Right lobe of liver (tissue), 6 donors: ENCODE data around the gene CDH4. TPM values are rescaled to one million over a fixed set of nuclear protein-coding genes. Genes with fewer than 3 reads are reported as not detected.
"Not testable (repeated sequence)": the region's sequence is repeated elsewhere in the genome, so short reads cannot be mapped to it uniquely, and the experiment has no call there.

ENCODE experiments used
- ATAC-seq, 4 donors: fragments of 200-7000 bp; cut with Tn5 transposase; one replicate each; pipeline ENCODE4 v1.9.1; 2020; ENCODE audit warnings: mild to moderate bottlenecking in 4 of 4, moderate library complexity in 4 of 4
- DNase-seq, 3 donors: peaks; one replicate each; pipeline ENCODE4 v3.0.0-alpha.2; 2020
- H3K27ac ChIP-seq, 3 donors: fragments of 200-600 bp; one replicate each; pipeline ENCODE4 v1.8.0; 2022
- H3K27me3 ChIP-seq, 2 donors: fragments of 200-600 bp; one replicate each; pipeline ENCODE4 v1.8.0; 2022
- H3K36me3 ChIP-seq, 4 donors: fragments of 200-600 bp; sonication (generic) in 1 of 4; one replicate each; pipeline versions ENCODE4 v1.5.1 to v1.8.0; 2017 to 2022; ENCODE audit warnings: control low read depth in 1 of 4
- H3K4me1 ChIP-seq, 4 donors: fragments of 200-600 bp; sonication (generic) in 1 of 4; one replicate each; pipeline versions ENCODE4 v1.5.1 to v1.8.0; 2017 to 2022; ENCODE audit warnings: control low read depth in 1 of 4
- H3K4me3 ChIP-seq, 3 donors: fragments of 200-600 bp; one replicate each; pipeline ENCODE4 v1.8.0; 2022
- H3K9me3 ChIP-seq, 4 donors: fragments of 200-600 bp; sonication (generic) in 1 of 4; one replicate each; pipeline versions ENCODE4 v1.5.1 to v1.8.0; 2017 to 2022; ENCODE audit warnings: control low read depth in 1 of 4
- CTCF ChIP-seq, 4 donors: fragments of 200-600 bp in 3 of 4; fragments of 450-650 bp in 1 of 4; IDR thresholded peaks; one replicate each; pipeline versions ENCODE4 v1.5.1 to v1.8.0; 2016 to 2022; ENCODE audit warnings: antibody characterized with exemption in 4 of 4, mild to moderate bottlenecking in 2 of 4
- POLR2A ChIP-seq: fragments of 450-650 bp; IDR thresholded peaks from one replicate; pipeline ENCODE4 v1.6.1; 2017; ENCODE audit warnings: antibody characterized with exemption, mild to moderate bottlenecking
- WGBS: methylation state at CpG from one replicate; pipeline ENCODE4 v1.1.6; 2018; ENCODE audit warnings: low coverage, low lambda C conversion rate; ENCODE audit not compliant: insufficient coverage; ENCODE audit errors: missing lambda C conversion rate; 5-methylcytosine and 5-hydroxymethylcytosine counted together
- intact Hi-C, 2 donors: fragments of 100-400 bp; cut with DNase I; formaldehyde crosslinking; loops; one replicate each; pipeline versions ENCODE4 v1.11.2 to v1.14.1; 2022
- total RNA-seq, 6 experiments: library from RNA; depleted of rRNA in 2 of 6; stranded (reverse); fragments of >200 nt in 2 of 6; fragmentation: NEBNext Ultra II Directional in 3 of 6; extraction: Animal tissue kit (Norgen Biotek cat#: 25700) in 3 of 6; gene quantifications; one replicate each; pipeline versions ENCODE4 v1.1.0 to v1.2.4, GENCODE V29; 2016 to 2023
- donor health status: DM: no; HTN: yes; CAD: no.
- donor health status: DM: no; HTN: no; CAD: no.
- donor health status: DM: no; HTN: no; CAD: no.
- donor health status: DM: no; HTN: yes; CAD: no.
- donor health status: DM: no; HTN: yes; CAD: no.

Gene CDH4
- total RNA-seq, 6 experiments from 2014 or later: 0.02 to 0.14 (median 0.09) TPM; not detected in 3

- 58% methylated on average over 19 of the region's 28 CpGs for WGBS
- Histone ChIP-seq H3K27ac (no peak overlapping the region), H3K4me3 (no peak overlapping the region), H3K4me1 (no peaks in the 10 kb centered on the region), H3K36me3 (no peaks in the 10 kb centered on the region), H3K27me3 (no peaks in the 10 kb centered on the region), H3K9me3 (no peaks in the 10 kb centered on the region)
- DNase-seq (no peak), ATAC-seq (no peak)
- TF ChIP-seq CTCF (IDR thresholded peaks at IDR 0.05) (no peak), POLR2A (no peak)
- intact Hi-C loops: no loop called here
These were observed 19.5 kb downstream of the CDH4 start for GRCh38 chr20:61271312-61272231.

GRCh38 chr20:61273024-61273423 is 21.0 kb downstream of the CDH4 start:
- intact Hi-C loops, H3K27ac ChIP-seq, H3K4me1 ChIP-seq, H3K4me3 ChIP-seq, H3K36me3 ChIP-seq, ATAC-seq, DNase-seq, H3K27me3 ChIP-seq, H3K9me3 ChIP-seq: not testable (repeated sequence)
- WGBS: 85% methylated on average over 7 of the region's 7 CpGs

- ATAC-seq, H3K9me3 ChIP-seq, H3K36me3 ChIP-seq, H3K4me3 ChIP-seq, DNase-seq, H3K27me3 ChIP-seq, H3K4me1 ChIP-seq, intact Hi-C loops, H3K27ac ChIP-seq: not testable (repeated sequence)
- 38% methylated on average over 1 of the region's 1 CpG for WGBS
These were observed 21.6 kb downstream of the CDH4 start for GRCh38 chr20:61273666-61274065.

- TF ChIP-seq CTCF (IDR thresholded peaks at IDR 0.05) (no peak), POLR2A (no peak)
- 72% methylated on average over 7 of the region's 8 CpGs for WGBS
- no peaks in the 10 kb centered on the region for H3K4me1 ChIP-seq
- H3K9me3 ChIP-seq: no peaks in the 10 kb centered on the region
- no peak overlapping the region for H3K27ac ChIP-seq
- no peak overlapping the region for H3K4me3 ChIP-seq
- no peak for ATAC-seq
- H3K27me3 ChIP-seq: no peaks in the 10 kb centered on the region
- intact Hi-C loops: no loop called here
- DNase-seq: no peak
- H3K36me3 ChIP-seq: no peaks in the 10 kb centered on the region
These were observed 22.3 kb downstream of the CDH4 start for GRCh38 chr20:61274326-61274725.

GRCh38 chr20:61278296-61278695 is 26.2 kb downstream of the CDH4 start:
- no peaks in the 10 kb centered on the region for H3K27me3 ChIP-seq

More at GRCh38 chr20:61278296-61278695, 26.2 kb downstream of the CDH4 start:
- H3K4me3 ChIP-seq: no peak overlapping the region
- no peak overlapping the region for H3K27ac ChIP-seq
- no peak for TF ChIP-seq CTCF (IDR thresholded peaks at IDR 0.05)
- TF ChIP-seq POLR2A: no peak
- H3K9me3 ChIP-seq: no peaks in the 10 kb centered on the region
- no peaks in the 10 kb centered on the region for H3K36me3 ChIP-seq
- no peak for ATAC-seq
- no peaks in the 10 kb centered on the region for H3K4me1 ChIP-seq
- no peak for DNase-seq
- intact Hi-C loops: no loop called here
- WGBS: 28% methylated on average over 3 of the region's 4 CpGs
